Stimulated activated CD8-positive, alpha-beta memory T cell treated with anti-CD3 and anti-CD28 coated beads, Interleukin-7, amount 100 ng/mL, for 48 hours (primary cell): ENCODE measurements around the gene SSBP2.
"Not testable (repeated sequence)": the region's sequence is repeated elsewhere in the genome, so short reads cannot be mapped to it uniquely, and the experiment has no call there.

ENCODE experiments used
- DNase-seq, 2 donors: peaks; one replicate each; pipeline ENCODE4 v3.0.0-alpha.2; 2020; ENCODE audit warnings: low read depth in 1 of 2; ENCODE audit errors: extremely low read depth in 1 of 2

SSBP2 gene

GRCh38 chr5:81473395-81473794 lies 277.5 kb downstream of the SSBP2 start:
- not testable (repeated sequence) for DNase-seq

DNA sequence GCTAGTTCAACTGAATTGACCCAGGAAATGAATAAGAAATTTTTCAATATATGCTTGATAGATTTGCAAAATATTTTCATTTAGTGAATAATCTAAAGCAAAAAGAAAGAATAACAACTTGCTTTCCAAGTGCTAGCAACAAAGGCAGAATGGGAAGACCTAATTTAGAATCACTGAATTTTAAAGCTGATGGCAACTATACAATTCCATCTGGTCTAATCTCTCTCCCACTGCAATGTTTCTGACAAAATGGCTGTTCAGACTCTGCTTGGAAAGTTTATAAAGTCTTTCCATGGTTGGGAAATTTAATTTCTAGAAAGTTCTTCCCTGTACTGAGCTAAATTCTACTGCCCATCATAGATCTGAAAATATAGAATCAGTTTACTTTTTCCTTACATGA lies 281.2 kb downstream of the SSBP2 start:
- DNase-seq, result no peak

GRCh38 chr5:81450940-81451339 lies 300.0 kb downstream of the SSBP2 start:
- no peak for DNase-seq

- DNase-seq, result no peak
Measured at GRCh38 chr5:81435023-81435422, 315.9 kb downstream of the SSBP2 start.

DNA sequence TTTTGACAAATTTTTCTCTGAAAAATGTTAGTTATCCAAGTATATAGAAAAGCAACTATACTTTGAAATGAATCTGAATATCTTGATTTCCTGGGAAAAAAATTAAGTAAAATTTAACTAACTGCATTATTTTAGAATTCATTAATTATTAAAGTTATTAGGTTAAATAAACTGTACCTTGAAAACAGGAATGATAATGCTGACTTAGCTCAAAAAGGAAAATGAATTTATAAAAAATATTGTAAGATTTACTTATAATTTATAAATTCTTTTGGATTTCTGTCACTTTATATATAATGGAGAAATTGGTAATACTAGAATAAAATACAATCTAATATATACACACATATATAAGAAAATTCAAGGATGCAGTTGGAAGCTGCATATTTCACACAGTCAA lies 320.9 kb downstream of the SSBP2 start:
- DNase-seq, result no peak

GRCh38 chr5:81429363-81429762 lies 321.5 kb downstream of the SSBP2 start:
- DNase-seq, result no peak

- no peak for DNase-seq
Measured at GRCh38 chr5:81428861-81429260, 322.0 kb downstream of the SSBP2 start.

GRCh38 chr5:81428446-81428845 lies 322.5 kb downstream of the SSBP2 start:
- no peak for DNase-seq

- DNase-seq, result no peak
Measured at GRCh38 chr5:81427566-81427965, 323.3 kb downstream of the SSBP2 start.

- DNase-seq, result no peak
Measured at GRCh38 chr5:81426359-81427030, 324.4 kb downstream of the SSBP2 start.

DNA sequence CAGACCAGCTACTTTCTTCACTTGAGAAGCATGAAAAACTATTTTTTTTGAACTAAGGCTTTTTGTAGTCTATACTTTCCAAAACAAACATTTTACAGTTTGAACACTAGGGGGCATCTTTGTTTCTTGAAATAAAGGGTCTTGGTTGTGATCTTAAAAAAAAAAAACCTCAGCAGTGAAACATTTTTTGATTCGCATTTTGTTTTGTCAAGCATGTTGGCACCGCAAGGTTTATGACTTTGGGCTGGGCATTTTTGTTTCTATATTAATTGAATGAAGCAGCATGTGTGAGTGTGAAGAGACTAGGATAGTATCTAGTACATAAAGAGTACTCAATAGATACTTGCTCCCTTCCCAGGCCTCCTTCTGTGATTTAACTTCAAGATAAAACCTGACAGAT lies 325.3 kb downstream of the SSBP2 start:
- DNase-seq, result no peak

- DNase-seq, result no peak
Measured at GRCh38 chr5:81424728-81425127, 326.2 kb downstream of the SSBP2 start.

DNA sequence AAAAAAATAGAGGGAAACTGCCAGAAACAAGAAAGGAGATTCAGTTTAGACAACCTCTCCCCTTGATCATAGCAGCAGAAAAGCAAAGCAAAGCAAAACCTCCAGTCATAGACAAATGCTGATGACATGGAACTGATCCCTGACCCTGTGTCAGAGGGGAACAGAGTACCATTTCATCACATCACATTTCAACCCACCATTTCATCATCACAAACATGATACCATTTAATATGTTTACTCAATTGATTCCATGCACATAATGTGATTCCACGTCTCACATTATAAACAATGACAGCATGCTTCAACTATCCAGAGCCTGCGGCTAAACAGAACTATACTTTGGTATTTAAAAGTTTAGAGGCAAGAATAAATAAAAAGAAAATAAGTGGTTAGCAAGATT lies 328.2 kb downstream of the SSBP2 start:
- no peak for DNase-seq

DNA sequence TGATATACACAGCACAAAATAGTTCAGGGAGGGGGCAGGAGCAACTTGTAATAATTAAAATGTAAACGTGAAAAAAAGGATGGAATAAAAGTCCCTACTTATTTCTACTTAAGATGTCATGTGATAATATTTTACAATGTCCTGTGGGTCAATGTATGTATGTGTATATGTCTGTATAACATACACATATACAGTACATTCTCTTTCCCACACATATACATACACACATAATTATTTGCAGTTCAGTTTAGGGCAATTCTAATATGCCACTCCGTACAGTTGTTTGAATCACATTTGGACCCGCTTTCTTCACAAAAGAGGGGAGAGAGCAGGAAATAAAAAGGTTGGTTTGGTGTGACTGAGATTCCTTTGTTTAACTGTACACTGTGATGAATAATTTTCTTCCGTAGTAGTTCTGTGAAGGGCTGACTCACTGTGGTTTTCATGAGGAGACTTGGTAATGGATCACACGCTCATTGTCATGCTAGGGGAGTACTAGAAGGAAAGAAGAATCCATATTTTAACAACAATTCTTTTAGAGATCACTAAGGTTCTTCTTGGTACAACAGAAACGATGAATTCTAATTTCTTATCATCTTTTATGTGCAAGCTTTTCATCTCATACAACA lies 330.7 kb downstream of the SSBP2 start:
- peak in 1 of 2 donors; percentile 3 for DNase-seq

- no peak for DNase-seq
Measured at GRCh38 chr5:81418606-81419005, 332.3 kb downstream of the SSBP2 start.

DNA sequence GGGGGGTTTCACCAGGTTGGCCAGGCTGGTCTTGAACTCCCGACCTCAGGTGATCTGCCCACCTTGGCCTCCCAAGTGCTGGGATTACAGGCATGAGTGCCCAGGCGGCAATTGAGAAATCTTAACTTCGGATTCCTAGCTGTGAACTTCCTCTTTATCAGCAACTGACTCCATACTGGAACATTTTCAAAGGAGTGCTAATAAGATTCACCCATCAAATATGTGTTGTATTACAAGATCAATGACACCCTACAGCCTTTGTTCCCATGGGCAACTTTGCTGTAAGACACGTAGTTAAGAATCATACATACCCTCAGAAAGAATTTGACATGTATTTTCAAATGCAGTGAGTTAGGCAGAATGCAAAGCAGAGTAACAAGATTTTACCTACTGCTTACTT lies 333.8 kb downstream of the SSBP2 start:
- no peak for DNase-seq

GRCh38 chr5:81409896-81410295 lies 341.0 kb downstream of the SSBP2 start:
- no peak for DNase-seq

DNA sequence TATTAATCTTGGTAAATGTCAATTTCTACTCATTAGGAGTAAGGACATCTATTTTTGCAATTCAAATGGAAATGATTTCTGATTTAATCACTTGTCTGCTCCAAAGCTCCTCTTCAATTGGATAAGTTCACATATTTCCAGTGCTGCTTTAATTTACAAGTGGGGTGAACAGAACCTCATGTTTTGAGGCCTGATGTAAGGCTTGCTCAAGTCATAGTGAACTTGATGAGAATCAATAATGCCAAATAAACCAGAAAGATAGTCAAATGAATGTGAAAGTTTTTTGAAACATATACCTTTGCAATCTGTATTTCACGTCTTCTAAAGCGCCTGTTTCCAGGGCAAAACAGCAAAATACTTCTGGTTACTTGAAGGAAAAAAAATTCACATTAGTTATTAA lies 341.5 kb downstream of the SSBP2 start:
- no peak for DNase-seq

DNA sequence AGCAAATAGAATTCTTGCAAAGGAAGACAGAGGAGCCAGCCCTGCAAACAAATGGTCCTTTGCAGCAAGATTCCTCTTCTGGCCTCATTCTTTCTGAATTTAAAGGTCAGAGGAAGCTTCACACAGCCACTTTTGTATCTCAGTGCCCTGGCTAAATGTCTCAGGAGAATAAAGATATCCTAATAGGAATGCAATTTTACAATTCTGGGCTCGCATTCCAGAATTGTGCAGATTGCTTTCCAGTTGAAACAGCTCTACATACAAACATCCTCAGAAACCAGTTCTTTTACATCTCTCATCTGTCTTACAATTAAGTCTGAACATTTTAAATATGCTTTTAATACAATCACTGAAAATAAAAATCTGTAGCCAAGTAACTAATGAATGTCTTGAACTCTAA lies 342.4 kb downstream of the SSBP2 start:
- DNase-seq, result no peak

DNA sequence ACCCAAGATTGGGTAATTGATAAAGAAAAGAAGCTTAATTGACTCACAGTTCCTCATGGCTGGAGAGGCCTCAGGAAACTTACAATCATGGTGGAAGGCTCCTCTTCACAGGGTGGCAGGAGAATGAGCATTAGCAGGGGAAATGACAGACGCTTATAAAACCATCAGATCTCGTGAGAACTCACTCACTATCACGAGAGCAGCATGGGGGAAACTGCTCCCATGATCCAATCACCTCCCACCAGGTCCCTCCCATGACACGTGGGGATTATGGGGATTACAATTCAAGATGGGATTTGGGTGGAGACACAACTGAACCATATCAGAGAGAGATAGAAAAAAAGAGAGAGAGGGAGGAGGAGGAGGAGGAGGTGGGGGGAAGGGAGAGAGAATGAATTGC lies 343.1 kb downstream of the SSBP2 start:
- not testable (repeated sequence) for DNase-seq

GRCh38 chr5:81405126-81405891 lies 345.6 kb downstream of the SSBP2 start:
- DNase-seq, result no peak
